Heart right ventricle (tissue), 16 donors: Measurements from ENCODE around the gene MACROD2. TPM values are rescaled to one million over a fixed set of nuclear protein-coding genes. Genes with fewer than 3 reads are reported as not detected.

ENCODE experiments used
- ATAC-seq, 8 donors: fragments of 200-7000 bp; cut with Tn5 transposase; one replicate each; pipeline ENCODE4 v1.9.1; 2020; ENCODE audit warnings: mild to moderate bottlenecking in 8 of 8, moderate library complexity in 8 of 8, moderate number of reproducible peaks in 1 of 8
- DNase-seq, 2 donors: peaks; one replicate each; pipeline ENCODE4 v3.0.0-alpha.2; 2020
- H3K27ac ChIP-seq, 10 donors: fragments of 200-600 bp; sonication (generic) in 2 of 10; one replicate each; pipeline versions ENCODE4 v1.5.0 to v1.8.0; 2020 to 2022; ENCODE audit warnings: mild to moderate bottlenecking in 3 of 10
- H3K27me3 ChIP-seq, 7 donors: fragments of 200-600 bp; one replicate each; pipeline ENCODE4 v1.8.0; 2021 to 2022; ENCODE audit warnings: mild to moderate bottlenecking in 2 of 7
- H3K36me3 ChIP-seq, 9 donors: fragments of 200-600 bp; sonication (generic) in 1 of 9; one replicate each; pipeline versions ENCODE4 v1.5.0 to v1.8.0; 2020 to 2022; ENCODE audit warnings: mild to moderate bottlenecking in 2 of 9
- H3K4me1 ChIP-seq, 9 donors: fragments of 200-600 bp; sonication (generic) in 1 of 9; one replicate each; pipeline versions ENCODE4 v1.5.0 to v1.8.0; 2020 to 2022; ENCODE audit warnings: mild to moderate bottlenecking in 4 of 9
- H3K4me3 ChIP-seq, 10 donors: fragments of 200-600 bp; sonication (generic) in 2 of 10; one replicate each; pipeline versions ENCODE4 v1.5.0 to v1.8.0; 2020 to 2022; ENCODE audit warnings: mild to moderate bottlenecking in 7 of 10, moderate library complexity in 2 of 10
- H3K9me3 ChIP-seq, 11 donors: fragments of 200-600 bp in 10 of 11; sonication (generic) in 2 of 11; one replicate each; pipeline versions ENCODE4 v1.5.0 to v1.8.0; 2013 to 2022; ENCODE audit warnings: mild to moderate bottlenecking in 2 of 11, control low read depth in 1 of 11, moderate library complexity in 1 of 11
- WGBS, 2 donors: extraction: QIAGEN DNeasy Blood & Tissue Kit; methylation state at CpG; one replicate each; pipeline ENCODE4 v1.1.7; 2013; ENCODE audit warnings: inconsistent platforms in 1 of 2; 5-methylcytosine and 5-hydroxymethylcytosine counted together
- intact Hi-C, 10 donors: fragments of 100-400 bp; cut with DNase I; formaldehyde crosslinking; loops; one replicate each; pipeline versions ENCODE4 v1.11.1 to v1.14.2; 2022
- polyA plus RNA-seq, 2 donors: library from polyadenylated mRNA; stranded (reverse); fragments of 200-250 nt; gene quantifications; one replicate each; pipeline ENCODE4 v1.2.3, GENCODE V29; 2013
- total RNA-seq, 10 donors: library from RNA; stranded (reverse); fragmentation: NEBNext Ultra II Directional in 3 of 10; extraction: Animal tissue kit (Norgen Biotek cat#: 25700) in 3 of 10; gene quantifications; one replicate each; pipeline versions ENCODE4 v1.2.1 to v1.2.4, GENCODE V29; 2021 to 2023
- TF ChIP-seq, protein P1 (sequence below), 9 donors: fragments of 200-600 bp; sonication (generic) in 2 of 9; IDR thresholded peaks; one replicate each; pipeline versions ENCODE4 v1.5.0 to v1.8.0; 2021 to 2022; ENCODE audit warnings: antibody characterized with exemption in 9 of 9, mild to moderate bottlenecking in 5 of 9, moderate library complexity in 1 of 9
- donor health status: Arrhythmogenic right ventricular cardiomyopathy.
- donor health status: ischemic (EF 13 %, LVEDD 7.1; RV severe dilation, severe dysfunction).
- donor health status: healthy with polysubstance abuse.
- donor health status: DM: no; HTN: yes; CAD: no.
- donor health status: DM: no; HTN: no; CAD: no.
- donor health status: ischemic (EF 25% LVEDD 6.9; RV normal size, moderate dysfunction).
- donor health status: ischemic (EF 25% LVEDD 5.7; RV mildly dilated, moderate dysfunction).
- donor health status: healthy.
- donor health status: DM: yes; HTN: yes; CAD: no.
- donor health status: Ischemic cardiomyopathy.
- donor health status: ischemic (EF 35%, LVEDD 5.7; RV mildly dilated, moderate dysfunction).
- donor health status: nonischemic (EF 11% LVEDD 7.7; RV severe dilation, severe dysfunction).
- donor health status: DM: yes; HTN: yes; CAD: no.
- donor health status: PGD.
- donor health status: ischemic (EF 29% LVEDD 5.4; RV normal size, mild dysfunction).
- donor health status: nonischemic (EF 23%, LVEDD 6.1; RV moderate dilation, normal function).

The MACROD2 gene
- total and polyA plus RNA-seq, 12 donors, result 0.28 to 6.4 (median 4.1) TPM

DNA sequence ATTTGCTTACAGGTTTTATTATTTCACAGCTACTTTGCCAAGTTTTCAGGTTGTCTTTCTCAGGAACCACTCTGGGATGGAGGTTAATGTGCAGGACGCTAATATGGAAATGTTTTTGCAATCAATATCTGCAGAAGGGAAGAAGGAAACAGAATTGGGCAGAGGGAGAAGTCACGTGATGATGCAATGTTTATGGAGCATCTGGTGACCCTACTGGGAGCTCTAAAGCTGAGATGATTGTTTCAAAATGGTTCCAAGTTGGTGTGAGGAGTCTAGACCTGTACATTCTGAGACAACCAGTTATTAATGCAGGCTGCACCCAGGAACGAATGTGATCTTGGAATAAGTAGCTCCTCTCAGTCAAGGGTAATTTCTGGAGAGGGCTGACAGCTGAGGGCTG is 1247.5 kb downstream of the MACROD2 start:
- intact Hi-C loops, result no loop called here
- no peak for ATAC-seq
- no peaks in the 10 kb centered on the region for H3K27me3 ChIP-seq
- no peaks in the 10 kb centered on the region for H3K4me1 ChIP-seq
- H3K4me3 ChIP-seq, result no peak overlapping the region
- TF ChIP-seq, protein P1, sequence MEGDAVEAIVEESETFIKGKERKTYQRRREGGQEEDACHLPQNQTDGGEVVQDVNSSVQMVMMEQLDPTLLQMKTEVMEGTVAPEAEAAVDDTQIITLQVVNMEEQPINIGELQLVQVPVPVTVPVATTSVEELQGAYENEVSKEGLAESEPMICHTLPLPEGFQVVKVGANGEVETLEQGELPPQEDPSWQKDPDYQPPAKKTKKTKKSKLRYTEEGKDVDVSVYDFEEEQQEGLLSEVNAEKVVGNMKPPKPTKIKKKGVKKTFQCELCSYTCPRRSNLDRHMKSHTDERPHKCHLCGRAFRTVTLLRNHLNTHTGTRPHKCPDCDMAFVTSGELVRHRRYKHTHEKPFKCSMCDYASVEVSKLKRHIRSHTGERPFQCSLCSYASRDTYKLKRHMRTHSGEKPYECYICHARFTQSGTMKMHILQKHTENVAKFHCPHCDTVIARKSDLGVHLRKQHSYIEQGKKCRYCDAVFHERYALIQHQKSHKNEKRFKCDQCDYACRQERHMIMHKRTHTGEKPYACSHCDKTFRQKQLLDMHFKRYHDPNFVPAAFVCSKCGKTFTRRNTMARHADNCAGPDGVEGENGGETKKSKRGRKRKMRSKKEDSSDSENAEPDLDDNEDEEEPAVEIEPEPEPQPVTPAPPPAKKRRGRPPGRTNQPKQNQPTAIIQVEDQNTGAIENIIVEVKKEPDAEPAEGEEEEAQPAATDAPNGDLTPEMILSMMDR (IDR thresholded peaks at IDR 0.05), result no peak
- H3K27ac ChIP-seq, result no peak overlapping the region
- DNase-seq, result no peak
- WGBS, 2 donors, result 63 to 74% methylated on average over 3 of the region's 3 CpGs
- H3K9me3 ChIP-seq, result no peaks in the 10 kb centered on the region
- H3K36me3 ChIP-seq, result no peaks in the 10 kb centered on the region

DNA sequence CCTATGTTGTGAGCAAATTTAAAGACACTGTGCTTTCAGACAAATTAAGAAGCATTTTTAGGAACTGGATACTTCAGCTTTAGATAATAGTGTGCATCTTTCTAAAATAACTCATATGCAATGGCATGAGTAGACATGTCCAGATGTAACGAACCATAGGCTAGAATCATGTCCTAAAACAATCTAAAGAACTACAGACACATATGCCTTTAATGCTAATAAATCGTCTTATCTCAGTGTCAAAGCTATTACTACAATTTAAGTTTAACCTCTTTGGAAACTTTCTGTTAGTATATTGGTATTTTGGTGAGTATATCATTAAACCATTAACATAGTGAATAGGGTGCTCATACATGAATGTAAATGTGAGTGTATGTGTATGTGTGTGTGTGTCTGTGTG is 1250.6 kb downstream of the MACROD2 start:
- TF ChIP-seq, protein P1 (IDR thresholded peaks at IDR 0.05), result no peak
- DNase-seq, result no peak
- WGBS, 2 donors, result 55 to 77% methylated on average over 2 of the region's 2 CpGs
- H3K36me3 ChIP-seq, result no peaks in the 10 kb centered on the region
- intact Hi-C loops, result no loop called here
- H3K27ac ChIP-seq, result no peak overlapping the region
- no peak overlapping the region for H3K4me3 ChIP-seq
- no peaks in the 10 kb centered on the region for H3K4me1 ChIP-seq
- no peaks in the 10 kb centered on the region for H3K27me3 ChIP-seq
- no peak for ATAC-seq
- H3K9me3 ChIP-seq, result no peaks in the 10 kb centered on the region

DNA sequence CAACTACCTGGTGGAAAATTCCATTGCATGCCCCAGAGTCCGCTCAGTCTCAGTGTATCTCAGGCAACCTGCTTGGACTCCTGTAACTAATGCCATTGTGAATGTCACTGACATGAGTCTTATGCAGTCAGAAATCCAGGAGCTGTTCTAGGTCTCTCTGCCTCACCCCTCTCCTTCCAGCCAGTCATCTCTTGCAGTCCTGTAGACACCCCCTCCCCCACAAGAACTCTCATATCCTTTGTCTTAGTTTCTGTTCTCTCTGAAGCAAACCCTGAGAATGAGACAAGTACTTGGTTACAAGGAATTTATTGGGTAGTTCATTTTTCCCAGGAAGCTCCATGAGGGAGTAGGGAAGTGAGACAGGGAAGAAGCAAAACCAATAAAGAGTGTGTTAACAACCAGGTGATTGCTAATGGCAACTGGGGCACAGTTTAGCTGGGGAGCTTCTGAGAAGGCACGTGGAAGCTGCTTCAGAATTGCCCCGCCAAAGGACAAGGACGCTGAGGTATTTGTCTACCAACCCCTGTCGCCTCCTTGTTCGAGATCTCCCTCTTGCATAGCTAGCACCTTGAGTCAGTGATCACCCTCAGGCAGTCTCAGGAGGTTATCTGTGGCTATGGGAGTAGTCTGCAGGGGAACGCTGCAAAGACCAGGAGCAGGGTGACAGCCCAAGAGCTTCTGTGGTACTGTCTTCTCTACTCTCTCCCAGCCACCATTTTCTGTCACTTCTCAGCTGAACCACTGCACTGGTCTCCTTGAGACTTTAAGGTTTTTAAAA is 1253.5 kb downstream of the MACROD2 start:
- no peak overlapping the region for H3K27ac ChIP-seq
- H3K4me3 ChIP-seq, result no peak overlapping the region
- DNase-seq (no peak), ATAC-seq (no peak)
- H3K27me3 ChIP-seq, result no peaks in the 10 kb centered on the region
- no peaks in the 10 kb centered on the region for H3K9me3 ChIP-seq
- intact Hi-C loops, result no loop called here
- TF ChIP-seq, protein P1 (IDR thresholded peaks at IDR 0.05), result no peak
- H3K36me3 ChIP-seq, result no peaks in the 10 kb centered on the region
- WGBS, 2 donors, result 84 to 90% methylated on average over 7 of the region's 7 CpGs
- H3K4me1 ChIP-seq, result no peaks in the 10 kb centered on the region

DNA sequence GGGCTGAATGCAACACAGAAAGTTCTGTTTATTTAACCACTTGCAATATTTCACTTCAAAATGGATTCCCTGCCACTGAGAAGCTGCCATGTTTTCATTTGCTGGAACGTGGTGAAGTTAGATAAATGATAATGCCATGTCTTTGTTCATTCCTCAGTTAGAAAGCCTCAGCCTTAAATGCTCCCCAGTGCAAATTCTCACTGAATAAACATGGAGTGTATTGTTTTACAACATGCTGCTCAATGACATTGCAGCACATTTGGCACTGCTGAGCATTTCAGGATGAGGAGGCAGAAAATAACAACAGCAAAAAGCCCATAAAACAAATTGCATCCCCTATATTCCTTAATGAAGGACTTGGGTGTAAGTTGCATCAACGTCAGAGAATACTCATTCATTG is 1255.9 kb downstream of the MACROD2 start:
- H3K4me3 ChIP-seq, result no peak overlapping the region
- intact Hi-C loops, result no loop called here
- no peaks in the 10 kb centered on the region for H3K36me3 ChIP-seq
- ATAC-seq (no peak), DNase-seq (no peak)
- no peaks in the 10 kb centered on the region for H3K27me3 ChIP-seq
- H3K9me3 ChIP-seq, result no peaks in the 10 kb centered on the region
- TF ChIP-seq, protein P1 (IDR thresholded peaks at IDR 0.05), result no peak
- H3K4me1 ChIP-seq, result no peaks in the 10 kb centered on the region
- 48 to 57% methylated on average over 2 of the region's 2 CpGs for WGBS, 2 donors
- no peak overlapping the region for H3K27ac ChIP-seq
